ENCODE measurements around the gene FRMPD4.
"Not testable (repeated sequence)": the region's sequence is repeated elsewhere in the genome, so short reads cannot be mapped to it uniquely, and the experiment has no call there.

The FRMPD4 gene

GRCh38 chrX:12440246-12440645, 302.0 kb downstream of the FRMPD4 start:
- DNase-seq (ENCODE audit: low read depth in 2 of 2), result no peak

GRCh38 chrX:12441381-12442128, 303.3 kb downstream of the FRMPD4 start:
- no peak for DNase-seq (ENCODE audit: low read depth in 2 of 2)

- DNase-seq (ENCODE audit: low read depth in 2 of 2), result no peak
Observed at GRCh38 chrX:12443534-12444098, 305.3 kb downstream of the FRMPD4 start.

GRCh38 chrX:12446342-12447075, 308.2 kb downstream of the FRMPD4 start:
- no peak for DNase-seq (ENCODE audit: low read depth in 2 of 2)

- no peak for DNase-seq (ENCODE audit: low read depth in 2 of 2)
Observed at GRCh38 chrX:12447448-12448064, 309.3 kb downstream of the FRMPD4 start.

GRCh38 chrX:12452268-12452667, 314.0 kb downstream of the FRMPD4 start:
- DNase-seq (ENCODE audit: low read depth in 2 of 2), result no peak

GRCh38 chrX:12460929-12461328, 322.7 kb downstream of the FRMPD4 start:
- DNase-seq (ENCODE audit: low read depth in 2 of 2), result no peak

GRCh38 chrX:12463052-12463451, 324.8 kb downstream of the FRMPD4 start:
- no peak for DNase-seq (ENCODE audit: low read depth in 2 of 2)

- DNase-seq (ENCODE audit: low read depth in 2 of 2), result no peak
Observed at GRCh38 chrX:12463873-12464272, 325.6 kb downstream of the FRMPD4 start.

- no peak for DNase-seq (ENCODE audit: low read depth in 2 of 2)
Observed at GRCh38 chrX:12467321-12467720, 329.0 kb downstream of the FRMPD4 start.

GRCh38 chrX:12469296-12469695, 331.0 kb downstream of the FRMPD4 start:
- DNase-seq (ENCODE audit: low read depth in 2 of 2), result no peak

GRCh38 chrX:12471061-12471460, 332.8 kb downstream of the FRMPD4 start:
- DNase-seq (ENCODE audit: low read depth in 2 of 2), result no peak

- DNase-seq (ENCODE audit: low read depth in 2 of 2), result no peak
Observed at GRCh38 chrX:12480956-12481355, 342.7 kb downstream of the FRMPD4 start.

GRCh38 chrX:12488220-12488619, 349.9 kb downstream of the FRMPD4 start:
- DNase-seq (ENCODE audit: low read depth in 2 of 2), result no peak

GRCh38 chrX:12488771-12489170, 350.5 kb downstream of the FRMPD4 start:
- no peak for DNase-seq (ENCODE audit: low read depth in 2 of 2)

GRCh38 chrX:12489341-12489740, 351.1 kb downstream of the FRMPD4 start:
- DNase-seq (ENCODE audit: low read depth in 2 of 2), result no peak

GRCh38 chrX:12494400-12495138, 356.3 kb downstream of the FRMPD4 start:
- DNase-seq (ENCODE audit: low read depth in 2 of 2), result no peak

- DNase-seq (ENCODE audit: low read depth in 2 of 2), result no peak
Observed at GRCh38 chrX:12496343-12496742, 358.1 kb downstream of the FRMPD4 start.

GRCh38 chrX:12497832-12498591, 359.7 kb downstream of the FRMPD4 start:
- DNase-seq (ENCODE audit: low read depth in 2 of 2), result no peak

GRCh38 chrX:12505127-12505526, 366.9 kb downstream of the FRMPD4 start:
- no peak for DNase-seq (ENCODE audit: low read depth in 2 of 2)

GRCh38 chrX:12515384-12515783, 377.1 kb downstream of the FRMPD4 start:
- DNase-seq (ENCODE audit: low read depth in 2 of 2), result not testable (repeated sequence)

All from activated CD4-positive, alpha-beta T cell treated with anti-CD3 and anti-CD28 coated beads for 24 hours (primary cell).